KBM-7 (cell line): ENCODE results near the gene EID1.
"Not testable (repeated sequence)": the region's sequence is repeated elsewhere in the genome, so short reads cannot be mapped to it uniquely, and the experiment has no call there.

Source experiments
- DNase-seq: peaks from one replicate; pipeline ENCODE4 v3.0.0-alpha.2; 2015
- in situ Hi-C: fragments of 300-500 bp; cut with MboI; formaldehyde crosslinking; loops from 2 replicates; pipeline ENCODE4 v1.14.3; 2020; ENCODE audit warnings: low sequenced_read_pairs, low pct_unique_long_range_greater_than_20kb, mixed read lengths

Gene EID1

GRCh38 chr15:48896869-48897814 is 19.2 kb downstream of the EID1 start:
- DNase-seq, result no peak
- in situ Hi-C loops, result no loop called here

DNA sequence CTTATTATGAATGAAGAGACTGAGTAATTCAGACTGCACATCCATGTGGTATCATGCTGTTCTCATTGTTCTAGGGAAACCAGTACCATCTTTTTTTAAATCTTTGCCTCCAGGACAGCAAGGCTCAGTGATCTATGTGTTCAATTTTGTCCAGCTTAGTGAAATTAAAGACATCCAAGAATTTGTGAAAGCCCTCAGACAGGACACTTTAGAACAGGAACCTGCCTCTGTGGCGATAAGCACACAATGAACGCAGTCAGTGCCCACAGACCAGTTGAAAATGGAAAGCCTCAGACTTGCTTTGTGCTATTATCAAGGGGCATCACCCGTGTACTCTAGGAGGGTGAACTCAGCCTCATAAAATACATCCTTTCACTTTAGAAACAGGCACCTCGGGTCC is 20.1 kb downstream of the EID1 start:
- DNase-seq, result no peak
- in situ Hi-C loops, result no loop called here

DNA sequence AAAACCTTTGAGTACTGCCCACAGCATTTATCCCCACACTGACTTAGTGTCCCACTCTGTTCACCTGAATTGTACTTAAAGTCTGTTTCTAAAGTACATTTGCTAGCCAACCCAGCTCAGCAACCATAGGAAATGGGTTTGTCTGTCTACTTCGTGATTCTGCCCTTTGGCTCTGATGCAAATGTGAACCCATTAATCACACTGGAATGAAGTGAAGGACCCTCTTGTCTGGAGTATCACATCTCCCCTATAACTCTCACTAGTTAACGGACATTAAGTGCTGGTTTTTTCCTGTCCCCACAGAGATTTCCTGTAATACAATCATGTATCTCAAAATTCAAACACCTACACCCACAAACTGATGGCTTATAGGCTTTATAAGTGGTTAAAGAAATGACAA is 20.5 kb downstream of the EID1 start:
- no peak for DNase-seq
- in situ Hi-C loops, result no loop called here

- in situ Hi-C loops, result no loop called here
- DNase-seq, result no peak
Measured at GRCh38 chr15:48899793-48900192, 21.9 kb downstream of the EID1 start.

- DNase-seq, result no peak
- in situ Hi-C loops, result no loop called here
Measured at GRCh38 chr15:48904758-48905157, 26.8 kb downstream of the EID1 start.

DNA sequence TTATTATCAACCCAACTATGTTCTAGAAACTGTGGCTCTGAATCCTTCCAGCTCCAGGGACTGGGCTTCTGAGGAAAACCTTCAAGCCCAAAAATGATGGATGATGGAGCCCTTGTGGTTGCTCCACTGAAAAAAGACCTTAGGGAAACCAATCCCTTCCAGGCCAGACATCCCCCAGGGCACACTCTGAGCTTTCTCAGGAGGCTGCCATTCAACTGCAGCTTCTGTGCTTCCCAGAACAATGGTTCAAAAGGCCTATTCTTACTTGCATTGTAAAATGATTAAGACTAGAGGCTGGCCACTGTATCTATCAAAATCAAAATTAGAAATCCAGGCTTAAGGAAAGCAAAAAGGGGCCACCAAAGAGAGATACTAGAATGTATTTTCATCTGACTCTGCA is 27.3 kb downstream of the EID1 start:
- in situ Hi-C loops, result no loop called here
- DNase-seq, result no peak

DNA sequence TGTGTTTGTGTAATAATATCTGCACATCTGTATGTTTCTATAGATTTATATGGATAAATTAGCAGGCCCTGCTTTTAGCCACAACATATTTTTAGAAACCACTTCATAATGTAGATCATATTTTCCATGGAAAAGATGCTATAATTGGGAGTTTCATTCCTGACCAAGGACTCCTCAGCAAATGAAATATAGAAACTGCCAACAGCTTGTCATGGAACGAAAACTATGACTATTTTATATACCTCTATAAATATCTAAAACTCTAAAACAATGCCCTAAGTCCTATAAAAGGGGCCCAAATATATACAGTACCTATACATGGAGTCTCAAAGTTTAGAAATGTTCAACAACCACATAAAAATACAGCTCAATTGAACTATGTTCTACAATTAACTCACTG is 27.9 kb downstream of the EID1 start:
- DNase-seq, result no peak
- in situ Hi-C loops, result no loop called here

DNA sequence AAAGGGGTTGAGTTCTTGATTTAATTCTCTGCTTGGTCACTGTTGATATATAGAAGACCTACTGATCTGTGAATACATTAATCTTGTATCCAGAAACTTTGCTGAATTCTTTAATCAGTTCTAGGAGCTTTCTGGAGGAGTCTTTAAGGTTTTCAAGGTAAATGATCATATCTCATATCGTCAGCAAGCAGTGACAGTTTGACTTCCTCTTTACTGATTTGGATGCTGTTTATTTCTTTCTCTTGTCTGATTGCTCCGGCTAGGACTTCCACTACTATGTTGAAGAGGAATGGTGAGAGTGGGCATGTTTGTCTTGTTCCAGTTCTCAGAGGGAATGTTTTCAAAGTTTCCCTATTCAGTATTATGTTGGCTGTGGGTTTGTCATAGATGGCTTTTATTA is 31.4 kb downstream of the EID1 start:
- in situ Hi-C loops, DNase-seq: not testable (repeated sequence)

DNA sequence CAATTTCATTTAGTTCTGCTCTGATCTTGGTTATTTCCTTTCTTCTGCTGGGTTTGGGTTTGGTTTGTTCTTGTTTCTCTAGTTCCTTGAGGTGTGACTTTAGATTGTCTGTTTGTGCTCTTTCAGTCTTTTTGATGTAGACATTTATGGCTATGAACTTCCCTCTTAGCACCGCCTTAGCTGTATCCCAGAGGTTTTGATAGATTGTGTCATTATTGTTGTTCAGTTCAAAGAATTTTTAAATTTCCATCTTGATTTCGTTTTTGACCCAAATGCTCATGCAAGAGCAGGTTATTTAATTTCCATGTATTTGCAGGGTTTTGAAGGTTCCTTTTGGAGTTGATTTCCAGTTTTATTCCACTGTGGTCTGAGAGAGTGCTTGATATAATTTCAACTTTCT is 32.6 kb downstream of the EID1 start:
- in situ Hi-C loops, result not testable (repeated sequence)

DNA sequence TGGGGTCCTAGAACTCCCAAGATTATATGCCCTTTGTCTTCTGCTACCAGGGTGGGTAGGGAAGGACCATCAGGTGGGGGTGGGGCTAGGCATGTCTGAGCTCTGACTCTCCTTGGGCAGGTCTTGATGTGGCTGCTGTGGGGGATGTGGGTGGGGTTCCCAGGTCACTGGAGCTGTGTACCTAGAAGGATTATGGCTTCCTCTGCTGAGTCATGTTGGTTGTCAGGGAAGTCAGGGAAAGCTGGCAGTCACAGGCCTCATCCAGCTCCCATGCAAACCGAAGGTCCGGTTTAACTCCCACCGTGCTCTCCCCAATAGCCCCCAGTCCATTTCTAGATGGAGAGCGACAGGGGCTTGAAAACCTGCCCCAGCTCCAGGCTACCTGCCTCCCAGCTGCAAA is 35.2 kb downstream of the EID1 start:
- in situ Hi-C loops, result no loop called here
- no peak for DNase-seq

More for the DNA sequence above, 32.6 kb downstream of the EID1 start:
- not testable (repeated sequence) for DNase-seq

GRCh38 chr15:48914717-48915116 is 36.8 kb downstream of the EID1 start:
- DNase-seq, result peak; percentile 34

GRCh38 chr15:48915861-48916260 is 37.9 kb downstream of the EID1 start:
- DNase-seq, result no peak
- in situ Hi-C loops, result no loop called here

More at GRCh38 chr15:48914717-48915116, 36.8 kb downstream of the EID1 start:
- in situ Hi-C loops, result no loop called here

GRCh38 chr15:48916721-48917120 is 38.8 kb downstream of the EID1 start:
- in situ Hi-C loops, result no loop called here
- DNase-seq, result no peak

DNA sequence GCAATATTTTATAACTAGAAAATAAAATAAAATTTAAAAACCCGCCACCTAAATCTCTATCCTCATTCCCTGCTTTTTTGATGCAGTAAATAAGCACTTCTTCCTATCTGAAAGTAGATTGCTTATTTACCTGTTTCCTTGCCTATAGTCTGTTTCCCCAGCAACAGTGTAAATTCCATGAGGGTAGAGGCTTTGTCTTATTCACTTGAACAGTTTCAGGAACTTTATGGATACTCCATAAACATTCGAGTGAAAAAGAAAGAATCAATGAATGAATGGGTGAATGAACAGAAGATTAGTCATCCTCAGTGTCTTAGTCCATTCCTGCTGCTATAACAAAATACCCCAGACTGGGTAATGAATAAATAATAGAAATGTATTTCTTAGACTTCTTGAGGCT is 44.1 kb downstream of the EID1 start:
- in situ Hi-C loops, result no loop called here
- no peak for DNase-seq

GRCh38 chr15:48924528-48925393 is 46.8 kb downstream of the EID1 start:
- in situ Hi-C loops, result no loop called here
- peak; percentile 55 for DNase-seq

DNA sequence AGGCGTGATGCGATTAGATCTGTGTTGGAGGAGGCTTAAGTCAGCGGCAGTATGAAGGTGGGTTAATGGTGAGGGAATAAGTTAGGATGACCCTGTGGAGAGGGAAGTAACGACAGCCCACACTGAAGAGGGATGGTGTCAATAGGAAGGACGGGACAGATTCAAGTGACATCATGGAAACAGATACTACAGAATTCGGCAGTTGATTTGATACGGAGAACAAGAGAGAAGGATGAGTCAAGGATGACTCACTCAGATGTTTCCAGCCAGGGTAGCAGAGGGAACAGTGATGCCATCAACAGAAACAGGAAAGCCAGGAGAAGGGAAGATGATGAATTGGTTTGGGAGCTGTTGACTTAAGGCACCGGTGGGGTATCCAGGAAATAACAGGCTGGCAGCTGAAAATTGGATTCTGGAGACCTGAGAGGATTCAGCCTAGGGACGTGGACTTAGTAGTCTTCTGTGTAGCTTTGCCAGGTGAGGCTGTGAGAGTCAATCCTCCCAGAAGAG is 47.8 kb downstream of the EID1 start:
- DNase-seq, result peak; percentile 33
- in situ Hi-C loops, result no loop called here

- DNase-seq, result peak; percentile 36
- in situ Hi-C loops, result no loop called here
Measured at GRCh38 chr15:48928877-48929538, 51.1 kb downstream of the EID1 start.

DNA sequence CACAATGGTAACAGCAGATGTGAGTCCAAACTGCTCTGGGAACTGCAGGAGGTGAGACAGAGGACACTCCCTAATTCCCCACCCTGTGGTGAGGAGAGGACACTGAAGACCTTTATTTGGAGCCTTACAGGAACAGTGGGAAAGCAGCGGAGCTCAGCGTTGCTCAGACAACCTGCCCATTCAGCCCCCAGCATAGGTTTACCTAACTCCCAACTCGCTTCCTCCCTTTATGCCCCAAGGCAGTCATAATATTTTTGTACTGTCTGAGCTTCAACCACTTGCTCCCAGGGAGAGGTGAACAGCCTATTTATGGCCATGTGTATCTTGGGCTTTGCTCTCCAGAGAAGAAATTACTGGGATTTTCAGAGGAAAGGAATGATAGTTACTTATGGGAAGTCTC is 51.7 kb downstream of the EID1 start:
- DNase-seq, result no peak
- in situ Hi-C loops, result no loop called here
